ENCODE measurements around the gene GJA5.

GRCh38 chr1:147809236-147809635 is 48.8 kb upstream of the GJA5 start:
- TF ChIP-seq YY1 (IDR thresholded peaks at IDR 0.05; ENCODE audit: low read depth) (no peak), MAX (IDR thresholded peaks at IDR 0.05) (no peak), CREB1 (IDR thresholded peaks at IDR 0.05; ENCODE audit: low read depth) (no peak), TEAD4 (IDR thresholded peaks at IDR 0.05) (no peak), EGR1 (IDR thresholded peaks at IDR 0.05) (no peak), REST (IDR thresholded peaks at IDR 0.05; ENCODE audit: low read depth) (no peak), TAF1 (IDR thresholded peaks at IDR 0.05; ENCODE audit: low read depth) (no peak), TCF12 (IDR thresholded peaks at IDR 0.05; ENCODE audit: low read depth) (no peak), EP300 (IDR thresholded peaks at IDR 0.05; ENCODE audit: borderline replicate concordance) (no peak), CEBPB (IDR thresholded peaks at IDR 0.05) (no peak), ZBTB7A (IDR thresholded peaks at IDR 0.05; ENCODE audit: low read depth) (no peak)

Measured in Ishikawa (cell line).